Thoracic aorta (tissue), 2 donors: Measurements from ENCODE around the gene IFI35. TPM values are rescaled to one million over a fixed set of nuclear protein-coding genes. Genes with fewer than 3 reads are reported as not detected.

Experiments
- ATAC-seq: fragments of 150-250 bp; one replicate; pipeline ENCODE4 v1.8.0; 2017; ENCODE audit warnings: low read depth; ENCODE audit not compliant: insufficient number of reproducible peaks, low FRiP score
- DNase-seq: peaks from one replicate; pipeline ENCODE4 v3.0.0-alpha.2; 2020; ENCODE audit warnings: low spot score
- H3K27ac ChIP-seq, 2 donors: fragments of 200-600 bp; sonication (generic); 1 replicate in 1 of 2; 2 replicates in 1 of 2; pipeline ENCODE4 v1.5.1; 2016; ENCODE audit warnings: mild to moderate bottlenecking in 2 of 2, moderate library complexity in 2 of 2
- H3K27me3 ChIP-seq: fragments of 200-600 bp; sonication (generic); replicated peaks from 2 replicates; pipeline ENCODE4 v1.6.0; 2016; ENCODE audit warnings: mild to moderate bottlenecking; ENCODE audit not compliant: insufficient read depth
- H3K36me3 ChIP-seq: fragments of 200-600 bp; sonication (generic); one replicate; pipeline ENCODE4 v1.5.1; 2016
- H3K4me1 ChIP-seq, 2 donors: fragments of 200-600 bp; sonication (generic); 1 replicate in 1 of 2; 2 replicates in 1 of 2; pipeline versions ENCODE4 v1.5.1 to v1.6.0; 2016; ENCODE audit warnings: low read depth in 2 of 2, mild to moderate bottlenecking in 1 of 2; ENCODE audit not compliant: control insufficient read depth in 1 of 2
- H3K4me3 ChIP-seq: fragments of 200-600 bp; sonication (generic); 2 replicates; pipeline ENCODE4 v1.5.1; 2016; ENCODE audit warnings: mild to moderate bottlenecking
- H3K9me3 ChIP-seq: fragments of 200-600 bp; sonication (generic); 2 replicates; pipeline ENCODE4 v1.5.1; 2016
- total RNA-seq, 2 donors: library from RNA; depleted of rRNA; stranded (reverse); fragments of >200 nt; gene quantifications; one replicate each; pipeline versions ENCODE4 v1.1.0 to v1.2.3, GENCODE V29; 2016
- TF ChIP-seq, protein P1 (sequence below): fragments of 200-600 bp; sonication (generic); IDR thresholded peaks from one replicate; pipeline ENCODE4 v1.5.1; 2019; ENCODE audit warnings: antibody characterized with exemption

IFI35 gene
- total RNA-seq, 2 donors from 2014 or later: 34.4 to 34.8 TPM

DNA sequence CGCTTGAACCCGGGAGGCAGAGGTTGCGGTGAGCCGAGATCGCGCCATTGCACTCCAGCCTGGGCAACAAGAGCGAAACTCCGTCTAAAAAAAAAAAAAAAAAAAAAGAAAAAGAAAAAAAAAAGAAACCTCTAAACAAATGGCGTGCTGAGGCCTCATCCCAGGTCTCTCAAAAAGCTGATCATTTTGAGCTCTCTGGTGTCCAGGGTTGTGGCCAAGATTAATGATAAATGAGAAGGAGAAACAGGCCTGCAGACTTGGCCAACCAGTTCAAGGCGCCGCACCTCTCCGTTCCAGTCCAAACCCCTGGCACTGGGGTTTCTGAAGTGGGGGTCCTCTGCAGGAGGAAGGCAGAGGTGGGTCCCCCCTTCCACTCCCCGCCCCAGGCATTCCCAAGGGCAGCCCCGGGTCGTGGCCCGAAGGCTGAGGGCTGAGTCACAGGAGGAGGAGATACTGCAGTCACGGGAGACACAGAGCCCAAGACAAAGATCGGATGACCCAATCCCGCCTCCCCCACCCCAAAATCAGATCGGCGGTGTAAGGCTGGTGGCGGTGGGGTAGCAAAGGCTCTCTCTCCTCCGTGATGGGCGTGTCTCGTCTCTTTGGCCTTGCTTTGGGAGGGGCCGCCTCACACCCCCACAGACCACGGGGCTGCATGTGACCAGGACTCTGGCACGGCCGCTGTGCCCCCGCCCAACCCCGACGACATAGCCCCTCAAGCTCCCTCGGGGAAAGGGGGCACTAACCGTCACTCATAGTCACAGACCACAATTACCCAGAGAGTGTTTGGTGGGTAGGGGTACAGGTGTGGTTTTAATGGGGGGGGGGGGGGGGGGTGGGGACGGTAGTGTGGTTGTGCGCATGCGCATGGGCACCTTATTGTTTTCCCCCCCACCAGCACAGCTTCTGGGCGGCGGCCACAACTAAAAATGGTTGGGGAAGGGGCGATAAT lies 14.5 kb downstream of the IFI35 start:
- peak overlapping the region; percentile 100 for H3K4me3 ChIP-seq
- peak; percentile 32 for ATAC-seq
- H3K9me3 ChIP-seq: no peaks in the 10 kb centered on the region
- peak overlapping the region; percentile 71 to 86 for H3K27ac ChIP-seq
- H3K27me3 ChIP-seq: no peaks in the 10 kb centered on the region
- no peak for DNase-seq
- H3K4me1 ChIP-seq: peaks cover 15 to 27% of the 10 kb centered on the region in 2 donors
- peaks cover 2% of the 10 kb centered on the region for H3K36me3 ChIP-seq
- TF ChIP-seq, protein P1, sequence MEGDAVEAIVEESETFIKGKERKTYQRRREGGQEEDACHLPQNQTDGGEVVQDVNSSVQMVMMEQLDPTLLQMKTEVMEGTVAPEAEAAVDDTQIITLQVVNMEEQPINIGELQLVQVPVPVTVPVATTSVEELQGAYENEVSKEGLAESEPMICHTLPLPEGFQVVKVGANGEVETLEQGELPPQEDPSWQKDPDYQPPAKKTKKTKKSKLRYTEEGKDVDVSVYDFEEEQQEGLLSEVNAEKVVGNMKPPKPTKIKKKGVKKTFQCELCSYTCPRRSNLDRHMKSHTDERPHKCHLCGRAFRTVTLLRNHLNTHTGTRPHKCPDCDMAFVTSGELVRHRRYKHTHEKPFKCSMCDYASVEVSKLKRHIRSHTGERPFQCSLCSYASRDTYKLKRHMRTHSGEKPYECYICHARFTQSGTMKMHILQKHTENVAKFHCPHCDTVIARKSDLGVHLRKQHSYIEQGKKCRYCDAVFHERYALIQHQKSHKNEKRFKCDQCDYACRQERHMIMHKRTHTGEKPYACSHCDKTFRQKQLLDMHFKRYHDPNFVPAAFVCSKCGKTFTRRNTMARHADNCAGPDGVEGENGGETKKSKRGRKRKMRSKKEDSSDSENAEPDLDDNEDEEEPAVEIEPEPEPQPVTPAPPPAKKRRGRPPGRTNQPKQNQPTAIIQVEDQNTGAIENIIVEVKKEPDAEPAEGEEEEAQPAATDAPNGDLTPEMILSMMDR: no peak

DNA sequence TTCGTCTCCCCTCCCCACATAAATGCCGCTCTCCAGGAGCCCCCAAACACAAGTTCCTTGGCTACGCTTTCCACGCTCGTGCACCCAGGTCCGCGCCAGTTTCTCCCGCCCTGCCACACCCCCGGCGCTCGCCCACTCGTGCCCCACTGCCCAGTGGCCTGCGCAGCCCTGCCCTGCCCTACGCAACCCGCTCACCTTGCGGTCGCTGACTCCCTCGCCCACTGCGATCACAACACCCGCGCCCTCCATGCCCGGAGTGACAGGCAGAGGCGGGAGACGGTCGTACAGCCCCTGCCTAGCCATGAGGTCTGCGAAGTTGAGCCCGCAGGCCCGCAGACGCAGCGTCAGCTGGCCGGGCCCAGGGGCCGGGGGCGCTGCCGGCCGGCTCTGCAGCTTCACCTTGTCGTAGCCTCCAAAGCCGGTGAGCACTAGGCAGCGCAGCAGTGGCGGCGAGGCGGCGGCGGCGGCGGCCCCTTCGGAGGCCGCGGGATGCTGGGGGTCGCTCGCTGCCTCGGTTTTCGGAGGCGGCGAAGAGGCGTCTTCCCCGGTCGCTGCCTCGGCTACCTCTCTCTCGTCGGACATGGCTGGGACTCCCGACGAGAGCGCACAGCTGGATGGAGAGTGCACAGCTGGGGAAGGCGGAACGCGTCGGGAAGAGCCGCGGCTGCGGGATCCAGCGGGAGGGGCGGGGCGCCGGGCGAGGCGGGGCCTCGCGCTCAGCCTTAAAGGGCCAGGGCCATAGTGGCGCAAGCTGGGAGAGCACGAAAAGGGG lies 15.3 kb downstream of the IFI35 start, which contains the start of gene VAT1:
Gene VAT1, minus strand, starts transcription at position 645 of the 772 bp plus-strand sequence. Its CDS starts 63 bp downstream, at position 582.
- no peaks in the 10 kb centered on the region for H3K27me3 ChIP-seq
- DNase-seq: no peak
- H3K36me3 ChIP-seq: no peaks in the 10 kb centered on the region
- peak within 1 kb of the TSS; percentile 71 to 86 for H3K27ac ChIP-seq
- peaks cover 15 to 27% of the 10 kb centered on the region in 2 donors for H3K4me1 ChIP-seq
- H3K4me3 ChIP-seq: peak within 1 kb of the TSS; percentile 100
- no peaks in the 10 kb centered on the region for H3K9me3 ChIP-seq
- TF ChIP-seq, protein P1: no peak
- peak; percentile 20 for ATAC-seq

DNA sequence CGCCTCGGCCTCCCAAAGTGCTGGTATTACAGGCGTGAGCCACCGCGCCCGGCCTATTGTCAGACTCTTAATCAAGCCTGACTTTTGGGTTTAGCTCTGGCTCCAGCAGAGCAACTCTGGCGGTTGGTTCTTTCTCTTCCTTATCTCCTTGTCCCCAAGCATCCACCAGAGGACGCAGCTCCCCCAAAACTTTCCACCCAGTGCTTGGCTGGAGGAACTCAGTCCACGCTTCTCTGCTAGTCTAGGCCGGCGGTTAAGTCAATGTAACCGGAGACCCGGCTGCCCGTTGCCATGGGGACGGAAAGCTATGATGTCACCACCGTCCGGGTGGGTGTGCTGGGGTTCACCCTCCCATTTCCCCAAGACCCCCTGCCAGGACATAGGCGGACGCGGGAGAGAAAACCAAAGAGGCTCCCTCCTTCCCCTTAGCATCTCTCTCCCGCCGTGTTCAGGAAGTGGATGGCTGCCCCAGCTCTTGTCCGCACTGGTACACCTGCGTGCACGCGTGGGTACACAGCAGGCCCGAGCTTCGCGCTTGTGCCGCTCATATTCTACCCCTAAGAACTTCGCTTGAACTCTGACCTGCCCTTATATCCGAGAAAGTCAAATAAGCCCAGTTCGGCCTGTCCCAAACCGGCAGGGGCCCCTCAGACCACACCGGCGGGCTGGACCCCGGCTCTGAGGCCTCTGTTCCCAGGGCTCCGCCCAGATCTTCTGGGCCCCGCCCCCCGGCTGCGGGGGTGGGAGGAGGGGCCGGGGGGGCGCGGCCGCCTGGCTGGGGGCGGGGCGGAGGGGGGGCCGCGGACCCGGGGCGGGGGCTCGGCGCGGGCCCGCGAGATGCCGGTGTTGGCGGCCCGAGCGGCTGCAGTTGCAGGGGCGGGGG lies 18.1 kb downstream of the IFI35 start, which contains the start of gene RND2:
Gene RND2, plus strand, starts transcription at position 825 of the 883 bp plus-strand sequence. CDS start 117 bp downstream, outside the sequence.
- H3K9me3 ChIP-seq: no peaks in the 10 kb centered on the region

DNA sequence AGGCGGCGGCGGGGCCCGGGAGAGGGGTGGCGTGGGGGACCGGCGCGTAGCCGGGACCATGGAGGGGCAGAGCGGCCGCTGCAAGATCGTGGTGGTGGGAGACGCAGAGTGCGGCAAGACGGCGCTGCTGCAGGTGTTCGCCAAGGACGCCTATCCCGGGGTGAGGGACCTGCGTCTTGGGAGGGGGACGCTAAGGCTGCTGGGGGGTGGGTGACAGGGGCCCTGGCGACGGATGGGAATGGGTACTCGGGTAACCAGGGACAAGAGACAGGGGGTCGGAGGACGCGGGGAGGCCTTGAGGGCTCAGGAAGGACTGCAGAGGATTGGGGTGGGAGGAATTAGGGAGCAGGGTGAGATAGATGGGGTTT lies 18.7 kb downstream of the IFI35 start:
- ATAC-seq (no peak), DNase-seq (no peak)
- no peaks in the 10 kb centered on the region for H3K9me3 ChIP-seq
- TF ChIP-seq, protein P1: no peak
- H3K4me1 ChIP-seq: peaks cover 6 to 17% of the 10 kb centered on the region in 2 donors
- no peak overlapping the region for H3K27ac ChIP-seq
- H3K27me3 ChIP-seq: no peaks in the 10 kb centered on the region
- H3K36me3 ChIP-seq: no peaks in the 10 kb centered on the region
- peak overlapping the region; percentile 76 for H3K4me3 ChIP-seq

More for the DNA sequence above, 18.1 kb downstream of the IFI35 start, which contains the start of gene RND2:
- peak within 1 kb of the TSS; percentile 76 for H3K4me3 ChIP-seq
- H3K27me3 ChIP-seq: no peaks in the 10 kb centered on the region
- ATAC-seq (peak; percentile 57), DNase-seq (peak; percentile 83)
- H3K36me3 ChIP-seq: no peaks in the 10 kb centered on the region
- peak within 1 kb of the TSS; percentile 59 to 65 for H3K27ac ChIP-seq
- TF ChIP-seq, protein P1: peak; percentile 68
- peaks cover 11 to 23% of the 10 kb centered on the region in 2 donors for H3K4me1 ChIP-seq
